ENCODE data around the gene GTPBP2. TPM values are rescaled to one million over a fixed set of nuclear protein-coding genes. Genes with fewer than 3 reads are reported as not detected.

Gene GTPBP2
- total RNA-seq, 1 experiment from 2014 or later = 277 TPM

- H3K9me3 Mint-ChIP-seq (ENCODE audit: unreplicated experiment) = no peaks in the 10 kb centered on the region
- CTCF ChIA-PET = interaction anchor here (0.6 to 1.2 kb wide), 6 partner anchors 8 to 71 kb away, joined by 3 to 6 read pairs (median 4); partner anchors contain the start of genes MRPS18A and XPO5
- DNase-seq (ENCODE audit: unreplicated experiment) = no peak
- H3K4me3 Mint-ChIP-seq (ENCODE audit: unreplicated experiment) = no peak overlapping the region
- no peak for TF ChIP-seq CTCF (IDR thresholded peaks at IDR 0.05; ENCODE audit: unreplicated experiment)
- BruUV-seq (replicated peaks) = no TSS peak
- peaks cover 86% of the 10 kb centered on the region for H3K36me3 Mint-ChIP-seq (ENCODE audit: insufficient read depth, unreplicated experiment)
- H3K4me1 Mint-ChIP-seq (ENCODE audit: insufficient read depth, unreplicated experiment) = no peaks in the 10 kb centered on the region
- intact Hi-C loops (cut with micrococcal nuclease) = no loop called here
- POLR2A ChIA-PET = interaction anchor here (0.8 to 9.8 kb wide), 3 partner anchors 13 to 40 kb away, joined by 3 to 49 read pairs (median 3); partner anchors contain the start of gene GTPBP2
- no peaks in the 10 kb centered on the region for H3K27me3 Mint-ChIP-seq (ENCODE audit: insufficient read depth, unreplicated experiment)
- no peak overlapping the region for H3K27ac Mint-ChIP-seq (ENCODE audit: low read depth, unreplicated experiment)
Measured at GRCh38 chr6:43616725-43617472, 12.2 kb downstream of the GTPBP2 start.

GRCh38 chr6:43614396-43614730 lies 14.7 kb downstream of the GTPBP2 start:
- ChIA-PET CTCF (no interaction called here), POLR2A (interaction anchor here (1.1 to 9.8 kb wide), 6 partner anchors 9 to 15 kb away, joined by 5 to 49 read pairs (median 5); partner anchors contain the start of gene GTPBP2)
- no peak for TF ChIP-seq CTCF (IDR thresholded peaks at IDR 0.05; ENCODE audit: unreplicated experiment)
- Mint-ChIP-seq H3K36me3 (ENCODE audit: insufficient read depth, unreplicated experiment) (peaks cover 92% of the 10 kb centered on the region), H3K9me3 (ENCODE audit: unreplicated experiment) (no peaks in the 10 kb centered on the region), H3K4me3 (ENCODE audit: unreplicated experiment) (no peak overlapping the region), H3K4me1 (ENCODE audit: insufficient read depth, unreplicated experiment) (no peaks in the 10 kb centered on the region), H3K27ac (ENCODE audit: low read depth, unreplicated experiment) (no peak overlapping the region), H3K27me3 (ENCODE audit: insufficient read depth, unreplicated experiment) (no peaks in the 10 kb centered on the region)
- intact Hi-C loops (cut with micrococcal nuclease) = no loop called here
- BruUV-seq (replicated peaks) = no TSS peak
- no peak for DNase-seq (ENCODE audit: unreplicated experiment)

DNA sequence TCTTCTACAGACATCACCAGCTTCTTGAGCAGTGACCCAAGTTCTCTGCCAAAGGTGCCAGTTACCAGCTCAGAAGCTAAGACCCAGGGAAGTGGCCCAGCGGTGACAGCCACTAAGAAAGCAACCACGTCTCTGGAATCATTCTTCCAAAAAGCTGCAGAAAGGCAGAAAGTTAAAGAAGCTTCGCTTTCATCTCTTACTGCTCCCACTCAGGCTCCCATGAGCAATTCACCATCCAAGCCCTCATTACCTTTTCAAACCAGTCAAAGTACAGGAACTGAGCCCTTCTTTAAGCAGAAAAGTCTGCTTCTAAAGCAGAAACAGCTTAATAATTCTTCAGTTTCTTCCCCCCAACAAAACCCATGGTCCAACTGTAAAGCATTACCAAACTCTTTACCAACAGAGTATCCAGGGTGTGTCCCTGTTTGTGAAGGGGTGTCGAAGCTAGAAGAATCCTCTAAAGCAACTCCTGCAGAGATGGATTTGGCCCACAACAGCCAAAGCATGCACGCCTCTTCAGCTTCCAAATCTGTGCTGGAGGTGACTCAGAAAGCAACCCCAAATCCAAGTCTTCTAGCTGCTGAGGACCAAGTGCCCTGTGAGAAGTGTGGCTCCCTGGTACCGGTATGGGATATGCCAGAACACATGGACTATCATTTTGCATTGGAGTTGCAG lies 15.2 kb downstream of the GTPBP2 start:
- BruUV-seq (replicated peaks) = TSS peak; percentile 20
- POLR2A ChIA-PET = interaction anchor here (1.1 to 9.8 kb wide), 5 partner anchors 9 to 16 kb away, joined by 5 to 49 read pairs (median 5); partner anchors contain the start of gene GTPBP2
- no peak overlapping the region for H3K27ac Mint-ChIP-seq (ENCODE audit: low read depth, unreplicated experiment)

More for the DNA sequence above, 15.2 kb downstream of the GTPBP2 start:
- no peaks in the 10 kb centered on the region for H3K4me1 Mint-ChIP-seq (ENCODE audit: insufficient read depth, unreplicated experiment)
- H3K4me3 Mint-ChIP-seq (ENCODE audit: unreplicated experiment) = no peak overlapping the region
- DNase-seq (ENCODE audit: unreplicated experiment) = no peak
- peaks cover 94% of the 10 kb centered on the region for H3K36me3 Mint-ChIP-seq (ENCODE audit: insufficient read depth, unreplicated experiment)
- no peak for TF ChIP-seq CTCF (IDR thresholded peaks at IDR 0.05; ENCODE audit: unreplicated experiment)
- no peaks in the 10 kb centered on the region for H3K9me3 Mint-ChIP-seq (ENCODE audit: unreplicated experiment)
- CTCF ChIA-PET = interaction anchor here (0.7 kb wide), 1 partner anchor 34 kb away, joined by 3 read pairs; no protein-coding TSS in a partner anchor
- no peaks in the 10 kb centered on the region for H3K27me3 Mint-ChIP-seq (ENCODE audit: insufficient read depth, unreplicated experiment)
- intact Hi-C loops (cut with micrococcal nuclease) = no loop called here
